Measurements from ENCODE around the gene CFAP119.

CFAP119 gene

GRCh38 chr16:30740364-30741251, 21.3 kb downstream of the CFAP119 start:
- peak in 3 of 14 donors; percentile 9 to 63 (median 18) for DNase-seq

- no peak for DNase-seq
Observed at GRCh38 chr16:30738984-30739951, 22.6 kb downstream of the CFAP119 start.

- no peak for DNase-seq
Observed at GRCh38 chr16:30737794-30738648, 23.8 kb downstream of the CFAP119 start.

- DNase-seq: no peak
Observed at GRCh38 chr16:30736995-30737793, 24.7 kb downstream of the CFAP119 start.

GRCh38 chr16:30731411-30731810, 30.5 kb downstream of the CFAP119 start:
- no peak for DNase-seq

GRCh38 chr16:30728899-30729672, 32.8 kb downstream of the CFAP119 start:
- peak in 2 of 14 donors; percentile 5 to 10 for DNase-seq

GRCh38 chr16:30728321-30728720, 33.5 kb downstream of the CFAP119 start:
- DNase-seq: no peak

GRCh38 chr16:30725418-30725792, 36.5 kb downstream of the CFAP119 start:
- no peak for DNase-seq

GRCh38 chr16:30724641-30725417, 37.0 kb downstream of the CFAP119 start:
- peak in 8 of 14 donors; percentile 8 to 51 (median 22) for DNase-seq

GRCh38 chr16:30723725-30724355, 38.0 kb downstream of the CFAP119 start:
- peak in 2 of 14 donors; percentile 18 to 90 for DNase-seq

- DNase-seq: no peak
Observed at GRCh38 chr16:30722916-30723315, 38.9 kb downstream of the CFAP119 start.

GRCh38 chr16:30722443-30722842, 39.4 kb downstream of the CFAP119 start:
- no peak for DNase-seq

GRCh38 chr16:30721606-30722005, 40.3 kb downstream of the CFAP119 start:
- peak in 1 of 14 donors; percentile 5 for DNase-seq

GRCh38 chr16:30721167-30721566, 40.7 kb downstream of the CFAP119 start:
- DNase-seq: no peak

GRCh38 chr16:30720694-30721093, 41.2 kb downstream of the CFAP119 start:
- DNase-seq: no peak

- no peak for DNase-seq
Observed at GRCh38 chr16:30720086-30720485, 41.8 kb downstream of the CFAP119 start.

GRCh38 chr16:30715750-30716445, 46.0 kb downstream of the CFAP119 start:
- no peak for DNase-seq

GRCh38 chr16:30711712-30712111, 50.1 kb downstream of the CFAP119 start:
- no peak for DNase-seq
